ENCODE measurements around the gene GIGYF1.
A peak's percentile ranks its signal among the peaks of the same experiment; 100 is the strongest.
"Not testable (repeated sequence)": the region's sequence is repeated elsewhere in the genome, so short reads cannot be mapped to it uniquely, and the experiment has no call there.

The GIGYF1 gene

GRCh38 chr7:100671353-100672327 is 22.4 kb downstream of the GIGYF1 start:
- no peak for DNase-seq

- DNase-seq, result no peak
Observed at GRCh38 chr7:100670074-100670473, 24.0 kb downstream of the GIGYF1 start.

GRCh38 chr7:100669106-100669505 is 24.9 kb downstream of the GIGYF1 start:
- not testable (repeated sequence) for DNase-seq

- DNase-seq, result no peak
Observed at GRCh38 chr7:100668069-100668449, 26.0 kb downstream of the GIGYF1 start.

GRCh38 chr7:100667331-100668068 is 26.6 kb downstream of the GIGYF1 start:
- no peak for DNase-seq

- DNase-seq, result no peak
Observed at GRCh38 chr7:100665168-100665726, 28.8 kb downstream of the GIGYF1 start.

- DNase-seq, result peak; percentile 38
Observed at GRCh38 chr7:100662194-100662776, 31.8 kb downstream of the GIGYF1 start.

GRCh38 chr7:100655908-100656674 is 38.0 kb downstream of the GIGYF1 start, which contains the start of gene ACTL6B:
TSS of gene ACTL6B (minus strand) at chr7:100656448. CDS start at chr7:100656354, 94 bp downstream.
- peak; percentile 33 for DNase-seq

- DNase-seq, result no peak
Observed at GRCh38 chr7:100654908-100655831, 38.9 kb downstream of the GIGYF1 start.

GRCh38 chr7:100649826-100650565 is 44.1 kb downstream of the GIGYF1 start:
- no peak for DNase-seq

- no peak for DNase-seq
Observed at GRCh38 chr7:100642534-100642907, 51.5 kb downstream of the GIGYF1 start.

GRCh38 chr7:100641860-100642533 is 52.1 kb downstream of the GIGYF1 start:
- DNase-seq, result no peak

GRCh38 chr7:100641463-100641859 is 52.6 kb downstream of the GIGYF1 start, which contains the start of gene TFR2:
TSS of gene TFR2 (minus strand) at chr7:100641552. CDS start at chr7:100641509, 43 bp downstream.
- DNase-seq, result no peak

- DNase-seq, result no peak
Observed at GRCh38 chr7:100640517-100641440, 53.3 kb downstream of the GIGYF1 start.

- no peak for DNase-seq
Observed at GRCh38 chr7:100639995-100640516, 54.0 kb downstream of the GIGYF1 start.

- DNase-seq, result no peak
Observed at GRCh38 chr7:100632951-100633717, 60.9 kb downstream of the GIGYF1 start.

- DNase-seq, result no peak
Observed at GRCh38 chr7:100630066-100630465, 64.0 kb downstream of the GIGYF1 start.

Data from NCI-H2029 (cell line).